ENCODE measurements around the gene ACOX3.
A peak's percentile ranks its signal among the peaks of the same experiment; 100 is the strongest.
"Not testable (repeated sequence)": the region's sequence is repeated elsewhere in the genome, so short reads cannot be mapped to it uniquely, and the experiment has no call there.

The ACOX3 gene

GRCh38 chr4:8440492-8441311, at the start of gene ACOX3, which contains the start of gene TRMT44:
TSS of gene ACOX3 (minus strand) at chr4:8440723. CDS start at chr4:8416521, 24,202 bp downstream.
TSS of gene TRMT44 (plus strand) at chr4:8440777. CDS start at chr4:8440823, 46 bp downstream.
- H3K27ac Mint-ChIP-seq: peak within 1 kb of the TSS; percentile 100
- peak within 1 kb of the TSS; percentile 99 for H3K4me3 Mint-ChIP-seq
- ATAC-seq: peak; percentile 95
- peaks cover 81% of the 10 kb centered on the region for H3K4me1 Mint-ChIP-seq
- H3K27me3 Mint-ChIP-seq: peaks cover 2% of the 10 kb centered on the region
- DNase-seq: peak; percentile 95
- no peaks in the 10 kb centered on the region for H3K9me3 Mint-ChIP-seq
- H3K36me3 Mint-ChIP-seq (ENCODE audit: low read depth): peaks cover 23% of the 10 kb centered on the region

- DNase-seq: no peak
- H3K4me1 Mint-ChIP-seq: no peaks in the 10 kb centered on the region
- H3K36me3 Mint-ChIP-seq (ENCODE audit: low read depth): peaks cover 5% of the 10 kb centered on the region
- no peak overlapping the region for H3K27ac Mint-ChIP-seq
- no peaks in the 10 kb centered on the region for H3K9me3 Mint-ChIP-seq
- H3K4me3 Mint-ChIP-seq: no peak overlapping the region
- H3K27me3 Mint-ChIP-seq: no peaks in the 10 kb centered on the region
- ATAC-seq: no peak
Measured at GRCh38 chr4:8488791-8489369, 48.4 kb upstream of the ACOX3 start.

- not testable (repeated sequence) for ATAC-seq; H3K27me3 Mint-ChIP-seq; H3K4me3 Mint-ChIP-seq; H3K4me1 Mint-ChIP-seq; H3K27ac Mint-ChIP-seq; H3K36me3 Mint-ChIP-seq (ENCODE audit: low read depth); DNase-seq; H3K9me3 Mint-ChIP-seq
Measured at GRCh38 chr4:8486643-8487042, 46.1 kb upstream of the ACOX3 start.

GRCh38 chr4:8480221-8480620, 39.7 kb upstream of the ACOX3 start:
- H3K27ac Mint-ChIP-seq: no peak overlapping the region
- no peak overlapping the region for H3K4me3 Mint-ChIP-seq
- H3K9me3 Mint-ChIP-seq: no peaks in the 10 kb centered on the region
- H3K4me1 Mint-ChIP-seq: no peaks in the 10 kb centered on the region
- ATAC-seq (no peak), DNase-seq (no peak)
- H3K36me3 Mint-ChIP-seq (ENCODE audit: low read depth): peaks cover 7% of the 10 kb centered on the region
- no peaks in the 10 kb centered on the region for H3K27me3 Mint-ChIP-seq

- ATAC-seq (no peak), DNase-seq (no peak)
- Mint-ChIP-seq H3K9me3 (no peaks in the 10 kb centered on the region), H3K4me3 (no peak overlapping the region), H3K27me3 (no peaks in the 10 kb centered on the region), H3K4me1 (no peaks in the 10 kb centered on the region), H3K27ac (no peak overlapping the region), H3K36me3 (ENCODE audit: low read depth) (peaks cover 7% of the 10 kb centered on the region)
Measured at GRCh38 chr4:8478801-8479744, 38.5 kb upstream of the ACOX3 start.

- no peaks in the 10 kb centered on the region for H3K4me1 Mint-ChIP-seq
- no peak overlapping the region for H3K4me3 Mint-ChIP-seq
- no peaks in the 10 kb centered on the region for H3K27me3 Mint-ChIP-seq
- DNase-seq (no peak), ATAC-seq (no peak)
- H3K27ac Mint-ChIP-seq: no peak overlapping the region
- H3K9me3 Mint-ChIP-seq: no peaks in the 10 kb centered on the region
- peaks cover 7% of the 10 kb centered on the region for H3K36me3 Mint-ChIP-seq (ENCODE audit: low read depth)
Measured at GRCh38 chr4:8478371-8478770, 37.8 kb upstream of the ACOX3 start.

GRCh38 chr4:8477676-8478075, 37.2 kb upstream of the ACOX3 start:
- H3K27me3 Mint-ChIP-seq: no peaks in the 10 kb centered on the region
- DNase-seq (no peak), ATAC-seq (no peak)
- peaks cover 7% of the 10 kb centered on the region for H3K36me3 Mint-ChIP-seq (ENCODE audit: low read depth)
- H3K4me1 Mint-ChIP-seq: no peaks in the 10 kb centered on the region
- H3K9me3 Mint-ChIP-seq: no peaks in the 10 kb centered on the region
- no peak overlapping the region for H3K4me3 Mint-ChIP-seq
- H3K27ac Mint-ChIP-seq: no peak overlapping the region

GRCh38 chr4:8477095-8477635, 36.6 kb upstream of the ACOX3 start:
- ATAC-seq (no peak), DNase-seq (no peak)
- H3K27me3 Mint-ChIP-seq: no peaks in the 10 kb centered on the region
- no peak overlapping the region for H3K4me3 Mint-ChIP-seq
- H3K4me1 Mint-ChIP-seq: no peaks in the 10 kb centered on the region
- H3K9me3 Mint-ChIP-seq: no peaks in the 10 kb centered on the region
- H3K36me3 Mint-ChIP-seq (ENCODE audit: low read depth): peaks cover 7% of the 10 kb centered on the region
- H3K27ac Mint-ChIP-seq: no peak overlapping the region

- DNase-seq (no peak), ATAC-seq (no peak)
- Mint-ChIP-seq H3K27me3 (no peaks in the 10 kb centered on the region), H3K4me3 (no peak overlapping the region), H3K36me3 (ENCODE audit: low read depth) (peaks cover 7% of the 10 kb centered on the region), H3K27ac (no peak overlapping the region), H3K4me1 (no peaks in the 10 kb centered on the region), H3K9me3 (no peaks in the 10 kb centered on the region)
Measured at GRCh38 chr4:8475751-8476575, 35.4 kb upstream of the ACOX3 start.

GRCh38 chr4:8474856-8475255, 34.3 kb upstream of the ACOX3 start:
- no peaks in the 10 kb centered on the region for H3K9me3 Mint-ChIP-seq
- H3K4me1 Mint-ChIP-seq: no peaks in the 10 kb centered on the region
- no peak overlapping the region for H3K4me3 Mint-ChIP-seq
- H3K27ac Mint-ChIP-seq: no peak overlapping the region
- ATAC-seq (no peak), DNase-seq (no peak)
- no peaks in the 10 kb centered on the region for H3K27me3 Mint-ChIP-seq
- peaks cover 10% of the 10 kb centered on the region for H3K36me3 Mint-ChIP-seq (ENCODE audit: low read depth)

- DNase-seq: no peak
- no peaks in the 10 kb centered on the region for H3K9me3 Mint-ChIP-seq
- H3K4me3 Mint-ChIP-seq: no peak overlapping the region
- no peaks in the 10 kb centered on the region for H3K4me1 Mint-ChIP-seq
- peaks cover 13% of the 10 kb centered on the region for H3K36me3 Mint-ChIP-seq (ENCODE audit: low read depth)
- ATAC-seq: no peak
- no peak overlapping the region for H3K27ac Mint-ChIP-seq
- no peaks in the 10 kb centered on the region for H3K27me3 Mint-ChIP-seq
Measured at GRCh38 chr4:8473920-8474590, 33.5 kb upstream of the ACOX3 start.

GRCh38 chr4:8473198-8473919, 32.8 kb upstream of the ACOX3 start:
- H3K4me1 Mint-ChIP-seq: no peaks in the 10 kb centered on the region
- ATAC-seq (no peak), DNase-seq (no peak)
- no peaks in the 10 kb centered on the region for H3K27me3 Mint-ChIP-seq
- no peak overlapping the region for H3K27ac Mint-ChIP-seq
- H3K4me3 Mint-ChIP-seq: no peak overlapping the region
- no peaks in the 10 kb centered on the region for H3K9me3 Mint-ChIP-seq
- peaks cover 17% of the 10 kb centered on the region for H3K36me3 Mint-ChIP-seq (ENCODE audit: low read depth)

- H3K4me1 Mint-ChIP-seq: no peaks in the 10 kb centered on the region
- H3K4me3 Mint-ChIP-seq: no peak overlapping the region
- peaks cover 21% of the 10 kb centered on the region for H3K36me3 Mint-ChIP-seq (ENCODE audit: low read depth)
- no peaks in the 10 kb centered on the region for H3K9me3 Mint-ChIP-seq
- DNase-seq (no peak), ATAC-seq (no peak)
- no peak overlapping the region for H3K27ac Mint-ChIP-seq
- no peaks in the 10 kb centered on the region for H3K27me3 Mint-ChIP-seq
Measured at GRCh38 chr4:8472689-8473197, 32.2 kb upstream of the ACOX3 start.
